ENCODE measurements around the gene ILKAP.

The ILKAP gene

GRCh38 chr2:238121511-238122286, 81.8 kb downstream of the ILKAP start:
- DNase-seq, result no peak

- no peak for DNase-seq
Measured at GRCh38 chr2:238120463-238121298, 82.8 kb downstream of the ILKAP start.

Measured in inflammatory macrophage treated with lipopolysaccharide for 4 hours (primary cell).